Coronary artery (tissue), 2 donors: ENCODE measurements around the gene TRIM33.
"Not testable (repeated sequence)": the region's sequence is repeated elsewhere in the genome, so short reads cannot be mapped to it uniquely, and the experiment has no call there.

ENCODE experiments used
- DNase-seq: peaks from one replicate; pipeline ENCODE4 v3.0.0-alpha.2; 2017; ENCODE audit warnings: low spot score
- H3K27ac ChIP-seq, 2 donors: fragments of 200-600 bp; sonication (generic); one replicate each; pipeline ENCODE4 v1.5.1; 2016 to 2019
- H3K4me3 ChIP-seq: fragments of 200-600 bp; sonication (generic); 2 replicates; pipeline ENCODE4 v1.5.1; 2016; ENCODE audit warnings: mild to moderate bottlenecking, moderate library complexity
- TF ChIP-seq, protein P1 (sequence below): fragments of 200-600 bp; sonication (generic); IDR thresholded peaks from one replicate; pipeline ENCODE4 v1.5.1; 2019; ENCODE audit warnings: antibody characterized with exemption

Gene TRIM33

GRCh38 chr1:114367810-114368209 is 143.2 kb downstream of the TRIM33 start:
- no peak overlapping the region for H3K27ac ChIP-seq
- TF ChIP-seq, protein P1, sequence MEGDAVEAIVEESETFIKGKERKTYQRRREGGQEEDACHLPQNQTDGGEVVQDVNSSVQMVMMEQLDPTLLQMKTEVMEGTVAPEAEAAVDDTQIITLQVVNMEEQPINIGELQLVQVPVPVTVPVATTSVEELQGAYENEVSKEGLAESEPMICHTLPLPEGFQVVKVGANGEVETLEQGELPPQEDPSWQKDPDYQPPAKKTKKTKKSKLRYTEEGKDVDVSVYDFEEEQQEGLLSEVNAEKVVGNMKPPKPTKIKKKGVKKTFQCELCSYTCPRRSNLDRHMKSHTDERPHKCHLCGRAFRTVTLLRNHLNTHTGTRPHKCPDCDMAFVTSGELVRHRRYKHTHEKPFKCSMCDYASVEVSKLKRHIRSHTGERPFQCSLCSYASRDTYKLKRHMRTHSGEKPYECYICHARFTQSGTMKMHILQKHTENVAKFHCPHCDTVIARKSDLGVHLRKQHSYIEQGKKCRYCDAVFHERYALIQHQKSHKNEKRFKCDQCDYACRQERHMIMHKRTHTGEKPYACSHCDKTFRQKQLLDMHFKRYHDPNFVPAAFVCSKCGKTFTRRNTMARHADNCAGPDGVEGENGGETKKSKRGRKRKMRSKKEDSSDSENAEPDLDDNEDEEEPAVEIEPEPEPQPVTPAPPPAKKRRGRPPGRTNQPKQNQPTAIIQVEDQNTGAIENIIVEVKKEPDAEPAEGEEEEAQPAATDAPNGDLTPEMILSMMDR, result no peak
- H3K4me3 ChIP-seq, result no peak overlapping the region
- DNase-seq, result no peak

DNA sequence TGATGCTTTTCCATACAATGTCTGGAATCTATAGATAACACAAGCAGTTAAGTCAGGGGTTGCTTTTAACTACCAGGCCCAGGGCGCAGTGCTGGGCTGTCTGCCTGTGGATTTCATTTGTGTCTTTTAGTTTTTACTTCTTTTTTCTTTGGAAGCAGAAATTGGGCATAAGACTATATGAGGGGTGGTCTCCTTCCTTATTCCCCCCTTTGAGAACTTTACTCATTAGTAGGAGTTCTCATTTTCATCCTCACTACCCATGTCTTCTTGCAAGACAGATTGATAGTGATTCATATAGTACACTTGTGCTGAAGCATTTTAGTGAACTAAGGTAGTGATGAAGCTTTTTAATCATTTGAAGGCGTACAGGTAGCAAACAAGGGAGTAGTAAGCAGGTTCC is 147.8 kb downstream of the TRIM33 start:
- not testable (repeated sequence) for DNase-seq, H3K27ac ChIP-seq, H3K4me3 ChIP-seq

- Histone ChIP-seq H3K4me3 (no peak overlapping the region), H3K27ac (no peak overlapping the region)
- TF ChIP-seq, protein P1, result no peak
- no peak for DNase-seq
Measured at GRCh38 chr1:114359791-114360190, 151.2 kb downstream of the TRIM33 start.

- H3K27ac ChIP-seq, result no peak overlapping the region
- H3K4me3 ChIP-seq, result no peak overlapping the region
- TF ChIP-seq, protein P1, result no peak
- DNase-seq, result no peak
Measured at GRCh38 chr1:114355240-114355639, 155.8 kb downstream of the TRIM33 start.

DNA sequence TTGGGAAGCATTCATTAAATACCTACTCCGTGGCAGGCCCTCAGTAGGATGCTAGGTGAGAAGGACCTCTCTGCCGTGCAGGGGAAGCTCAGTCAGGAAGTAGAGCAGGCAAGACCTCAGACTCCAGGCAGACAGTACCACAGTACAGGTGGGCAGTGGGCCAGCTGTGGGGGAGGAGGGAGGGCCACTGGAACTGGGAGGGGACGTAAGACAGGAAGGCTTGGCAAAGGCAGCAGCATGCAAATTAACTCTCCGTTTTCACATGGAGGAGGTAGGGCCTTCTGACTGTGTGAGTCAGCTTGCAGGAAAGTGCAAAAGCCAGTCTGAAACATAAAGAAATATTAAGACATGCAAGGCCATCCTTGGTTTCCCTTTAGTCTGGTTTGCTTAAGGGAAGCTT is 157.7 kb downstream of the TRIM33 start:
- TF ChIP-seq, protein P1, result no peak
- H3K4me3 ChIP-seq, result no peak overlapping the region
- H3K27ac ChIP-seq, result no peak overlapping the region
- no peak for DNase-seq

DNA sequence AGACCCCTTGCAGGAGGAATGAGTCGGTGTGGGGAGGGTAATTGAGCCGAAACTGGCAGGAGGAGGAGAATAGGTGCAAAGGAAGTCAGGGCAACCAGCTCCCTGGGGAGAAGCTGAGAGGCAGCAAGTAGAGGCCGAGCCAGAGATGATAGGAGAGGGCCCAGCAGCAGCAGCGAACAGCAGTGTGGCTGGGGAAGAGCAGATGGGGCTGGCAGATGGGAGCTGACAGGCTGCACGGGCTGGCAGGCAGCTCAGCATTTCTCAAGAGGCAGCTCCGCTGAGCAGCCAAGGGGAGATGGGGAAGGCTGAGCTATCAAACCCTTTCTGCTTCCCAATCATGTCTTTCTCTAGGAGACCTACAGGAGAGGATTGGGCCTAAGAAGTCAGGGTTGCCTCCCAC is 158.2 kb downstream of the TRIM33 start:
- DNase-seq, result no peak
- TF ChIP-seq, protein P1, result no peak
- Histone ChIP-seq H3K27ac (no peak overlapping the region), H3K4me3 (no peak overlapping the region)

- no peak overlapping the region for H3K27ac ChIP-seq
Measured at GRCh38 chr1:114350731-114351445, 160.1 kb downstream of the TRIM33 start.

More at GRCh38 chr1:114350731-114351445, 160.1 kb downstream of the TRIM33 start:
- TF ChIP-seq, protein P1, result no peak
- no peak for DNase-seq
- H3K4me3 ChIP-seq, result no peak overlapping the region
